Peyer's patch (tissue), 4 donors: ENCODE data around the gene DHX34.

Source experiments
- POLR2A ChIP-seq, 2 donors: fragments of 450-650 bp; IDR thresholded peaks; one replicate each; pipeline ENCODE4 v1.5.1; 2017; ENCODE audit warnings: antibody characterized with exemption in 2 of 2, mild to moderate bottlenecking in 2 of 2, moderate library complexity in 2 of 2
- TF ChIP-seq, protein P1 (sequence below), 6 experiments: fragments of 450-650 bp in 4 of 6; fragments of 200-600 bp in 2 of 6; sonication (generic) in 1 of 6; IDR thresholded peaks; one replicate each; pipeline ENCODE4 v1.5.1; 2017 to 2019; ENCODE audit warnings: antibody characterized with exemption in 6 of 6, mild to moderate bottlenecking in 3 of 6, moderate library complexity in 1 of 6

DNA sequence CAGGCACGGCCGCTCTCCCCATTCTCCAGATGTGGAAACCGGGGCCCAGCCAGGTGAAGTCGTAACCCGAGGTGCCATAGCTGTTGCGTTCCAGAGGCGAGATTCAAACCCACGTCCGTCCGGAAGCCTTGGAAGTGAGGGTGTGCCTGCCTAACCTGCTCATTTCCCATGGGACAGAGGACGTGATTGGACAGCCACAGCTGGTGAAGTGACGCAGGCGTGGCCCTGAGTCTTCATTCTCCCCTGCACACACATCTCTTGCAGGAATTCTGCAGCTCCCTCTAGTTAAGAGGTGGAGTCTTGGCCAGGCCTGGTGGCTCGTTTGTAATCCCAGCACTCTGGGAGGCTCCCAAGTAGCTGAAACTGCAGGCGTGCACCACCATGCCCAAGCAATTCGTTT lies 53.4 kb downstream of the DHX34 start:
- TF ChIP-seq, protein P1, sequence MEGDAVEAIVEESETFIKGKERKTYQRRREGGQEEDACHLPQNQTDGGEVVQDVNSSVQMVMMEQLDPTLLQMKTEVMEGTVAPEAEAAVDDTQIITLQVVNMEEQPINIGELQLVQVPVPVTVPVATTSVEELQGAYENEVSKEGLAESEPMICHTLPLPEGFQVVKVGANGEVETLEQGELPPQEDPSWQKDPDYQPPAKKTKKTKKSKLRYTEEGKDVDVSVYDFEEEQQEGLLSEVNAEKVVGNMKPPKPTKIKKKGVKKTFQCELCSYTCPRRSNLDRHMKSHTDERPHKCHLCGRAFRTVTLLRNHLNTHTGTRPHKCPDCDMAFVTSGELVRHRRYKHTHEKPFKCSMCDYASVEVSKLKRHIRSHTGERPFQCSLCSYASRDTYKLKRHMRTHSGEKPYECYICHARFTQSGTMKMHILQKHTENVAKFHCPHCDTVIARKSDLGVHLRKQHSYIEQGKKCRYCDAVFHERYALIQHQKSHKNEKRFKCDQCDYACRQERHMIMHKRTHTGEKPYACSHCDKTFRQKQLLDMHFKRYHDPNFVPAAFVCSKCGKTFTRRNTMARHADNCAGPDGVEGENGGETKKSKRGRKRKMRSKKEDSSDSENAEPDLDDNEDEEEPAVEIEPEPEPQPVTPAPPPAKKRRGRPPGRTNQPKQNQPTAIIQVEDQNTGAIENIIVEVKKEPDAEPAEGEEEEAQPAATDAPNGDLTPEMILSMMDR (IDR thresholded peaks at IDR 0.05) = no peak
- TF ChIP-seq POLR2A (IDR thresholded peaks at IDR 0.05) = no peak
